HG03097 (cell line): Measurements from ENCODE around the gene PDE6B.

Source experiments
- ATAC-seq: cut with Tn5 transposase; IDR thresholded peaks from one replicate; pipeline ENCODE4 v1.9.1; 2021; ENCODE audit not compliant: unreplicated experiment, low FRiP score

The PDE6B gene

DNA sequence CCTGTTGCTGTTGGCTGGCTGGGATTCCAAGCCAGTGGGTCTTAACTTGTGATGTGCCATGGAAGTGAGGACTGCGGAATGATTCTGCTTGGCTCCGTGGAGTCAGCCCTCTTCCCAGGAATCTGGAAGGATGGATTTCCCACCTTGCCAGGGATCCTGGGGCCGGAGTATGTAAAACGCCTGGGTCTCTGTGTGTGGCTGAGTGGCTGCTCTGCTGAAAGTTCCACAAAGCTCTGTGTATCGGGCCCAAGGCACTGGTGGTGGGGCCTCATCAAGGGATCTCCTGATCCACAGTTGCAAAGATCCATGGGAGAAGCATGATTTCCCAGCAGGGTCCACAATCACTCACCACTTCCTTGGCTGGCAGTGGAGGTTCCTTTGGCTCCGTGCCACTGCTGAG is 25.2 kb upstream of the PDE6B start:
- no peak for ATAC-seq

DNA sequence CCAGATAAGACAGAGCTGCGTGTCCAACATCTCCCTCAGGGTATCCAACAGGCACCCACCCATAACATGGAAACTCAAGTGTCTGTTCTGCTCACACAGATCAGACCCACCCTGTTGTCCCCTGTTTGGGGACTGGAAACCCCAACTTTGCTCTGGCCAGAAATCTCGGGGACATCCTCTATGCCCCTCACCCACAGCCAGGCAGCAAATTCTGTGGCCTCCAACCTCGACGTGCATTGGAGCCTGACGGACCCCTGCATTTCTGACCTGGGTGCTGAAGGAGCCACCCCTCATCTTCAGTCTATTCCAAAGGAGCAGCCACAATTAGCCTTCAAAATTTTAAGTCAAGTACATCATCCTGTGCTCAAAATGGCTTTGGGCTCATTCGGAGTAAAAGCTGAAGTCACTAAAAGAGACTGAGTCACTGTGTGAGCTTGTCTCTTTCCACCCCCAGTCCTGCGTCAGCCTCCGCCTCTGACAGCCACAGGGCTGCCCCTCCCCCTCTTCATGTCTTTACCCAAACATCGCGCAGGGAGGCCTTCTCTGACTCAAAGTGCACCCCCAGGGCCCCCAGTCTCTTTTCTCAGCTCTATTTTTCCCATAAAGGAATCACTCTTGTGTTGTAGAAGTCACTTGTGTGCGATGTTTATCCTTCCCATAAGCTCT is 24.4 kb upstream of the PDE6B start:
- no peak for ATAC-seq

DNA sequence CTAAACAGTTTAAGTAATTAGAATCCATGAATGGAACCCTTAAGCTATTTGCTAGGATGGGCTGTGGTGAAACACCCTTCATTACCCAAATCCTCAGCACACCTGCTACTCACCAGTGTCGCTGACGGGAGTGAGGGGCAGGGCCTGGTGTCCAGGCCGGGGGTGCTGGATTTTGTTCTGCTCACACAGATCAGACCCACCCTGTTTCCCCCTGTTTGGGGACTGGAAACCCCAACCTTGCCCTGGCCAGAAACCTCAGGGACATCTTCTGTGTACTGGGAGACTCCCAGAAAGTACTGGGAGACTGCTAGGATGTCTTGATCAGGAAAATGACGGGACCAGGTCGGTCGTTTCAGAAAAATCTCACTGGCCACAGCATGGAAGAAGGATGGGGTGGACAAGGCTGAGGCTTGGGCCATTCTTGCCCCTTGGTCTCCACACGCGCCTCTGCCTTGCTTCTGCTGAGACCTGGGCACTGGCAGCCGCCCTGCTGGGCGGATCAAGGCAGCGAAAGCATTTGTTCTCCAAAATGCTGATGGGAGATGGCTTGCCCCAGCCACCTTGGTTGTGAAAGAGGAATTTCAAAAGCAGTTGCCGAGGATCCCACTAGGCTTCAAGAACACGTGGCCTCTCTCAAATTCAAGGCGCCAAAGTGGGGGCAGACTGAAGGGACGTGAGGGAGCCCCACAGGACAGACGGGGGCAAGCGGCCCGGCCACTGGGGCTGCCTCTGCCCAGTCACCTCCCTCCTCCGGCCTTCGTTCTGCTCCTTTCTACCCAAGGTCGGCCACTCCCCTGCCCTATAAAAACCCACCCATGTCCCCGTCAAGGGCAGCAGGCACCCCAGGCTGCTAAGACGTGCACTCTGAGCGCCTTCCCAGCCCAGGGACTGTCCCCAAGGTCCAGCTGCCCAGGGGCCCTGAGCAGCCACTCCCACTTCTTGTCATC is 23.5 kb upstream of the PDE6B start:
- no peak for ATAC-seq

DNA sequence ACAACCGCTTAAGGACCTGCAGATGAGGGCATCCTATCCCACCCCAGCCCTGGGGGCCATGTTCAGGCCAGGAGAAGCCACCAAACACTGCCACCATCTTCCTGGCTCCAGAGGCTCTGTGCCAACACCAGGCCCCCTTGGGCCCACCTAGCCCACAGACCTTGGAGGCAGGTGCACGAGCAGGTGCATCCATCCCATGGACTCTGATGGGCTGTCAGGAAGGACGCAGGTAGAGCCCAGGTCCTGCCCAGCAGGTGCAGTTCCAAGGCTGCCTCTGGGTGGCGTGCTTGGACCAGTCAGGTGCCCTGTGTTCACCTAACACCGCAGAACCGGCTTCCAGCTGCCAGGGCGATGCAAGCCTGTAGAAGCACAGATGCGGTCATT is 22.8 kb upstream of the PDE6B start:
- ATAC-seq: no peak

DNA sequence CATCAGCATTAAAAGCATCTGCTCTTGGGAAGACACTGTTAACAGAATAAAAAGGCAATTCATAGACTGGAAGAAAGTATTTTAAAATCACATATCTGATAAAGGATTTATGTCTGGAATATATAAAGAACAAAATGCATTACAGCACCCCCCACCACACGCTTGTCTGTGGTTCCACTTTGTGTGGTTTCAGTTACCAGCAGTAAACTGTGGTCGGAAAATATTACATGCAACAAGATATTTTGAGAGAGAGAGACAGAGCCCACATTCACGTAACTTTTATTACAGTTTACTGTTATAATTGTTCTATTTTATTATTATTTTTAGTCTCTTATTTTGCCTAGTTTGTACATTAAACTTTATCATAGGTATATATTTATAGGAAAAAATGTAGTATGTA is 21.2 kb upstream of the PDE6B start:
- ATAC-seq: no peak

- ATAC-seq: no peak
Measured at GRCh38 chr4:605702-606425, 19.5 kb upstream of the PDE6B start.

DNA sequence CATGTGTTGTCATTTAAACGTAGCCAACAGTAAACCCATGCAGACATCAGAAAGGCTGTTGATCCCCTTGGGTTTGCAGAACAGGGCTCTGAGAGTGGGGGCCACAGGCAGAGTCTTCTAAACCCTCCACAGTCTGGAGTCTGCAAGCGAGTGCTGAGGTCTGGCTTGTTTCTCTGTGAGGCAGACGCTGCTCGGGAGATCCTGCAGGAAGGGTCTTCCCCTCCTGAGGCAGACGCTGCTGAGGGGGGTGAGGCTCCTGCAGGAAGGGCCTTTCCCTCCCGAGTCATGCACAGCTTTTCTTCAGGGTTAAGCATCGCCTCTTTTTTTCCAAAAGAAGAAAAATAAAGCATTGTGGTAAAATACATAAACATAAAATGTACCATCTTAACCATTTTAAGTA is 17.1 kb upstream of the PDE6B start:
- no peak for ATAC-seq

DNA sequence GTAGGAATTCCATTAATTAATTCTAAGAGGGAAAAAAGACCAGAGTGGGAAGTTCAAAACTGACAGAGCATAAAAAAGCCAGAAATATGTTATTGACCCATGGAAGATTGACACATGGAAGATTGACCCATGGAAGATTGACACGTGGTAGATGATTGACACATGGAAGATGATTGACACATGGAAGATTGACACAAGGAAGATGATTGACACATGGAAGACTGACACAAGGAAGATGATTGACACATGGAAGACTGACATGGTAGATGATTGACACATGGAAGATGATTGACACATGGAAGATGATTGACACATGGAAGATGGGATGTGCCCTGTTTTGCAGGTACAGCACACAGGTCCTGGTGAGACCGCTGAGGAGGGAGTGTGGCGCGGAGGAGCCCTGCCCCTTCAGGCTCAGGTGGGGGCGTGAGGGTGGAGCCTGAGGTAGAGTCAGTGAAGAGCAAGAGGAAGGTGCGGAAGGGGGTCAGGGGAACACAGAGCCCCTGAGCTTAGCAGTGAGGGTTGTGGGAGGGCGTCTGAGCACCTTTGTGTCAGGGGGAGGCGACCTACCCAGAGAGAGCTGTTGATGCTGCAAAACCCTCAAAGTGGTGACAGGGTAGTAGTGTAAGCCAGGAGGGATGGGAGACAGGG is 15.8 kb upstream of the PDE6B start:
- ATAC-seq: no peak

DNA sequence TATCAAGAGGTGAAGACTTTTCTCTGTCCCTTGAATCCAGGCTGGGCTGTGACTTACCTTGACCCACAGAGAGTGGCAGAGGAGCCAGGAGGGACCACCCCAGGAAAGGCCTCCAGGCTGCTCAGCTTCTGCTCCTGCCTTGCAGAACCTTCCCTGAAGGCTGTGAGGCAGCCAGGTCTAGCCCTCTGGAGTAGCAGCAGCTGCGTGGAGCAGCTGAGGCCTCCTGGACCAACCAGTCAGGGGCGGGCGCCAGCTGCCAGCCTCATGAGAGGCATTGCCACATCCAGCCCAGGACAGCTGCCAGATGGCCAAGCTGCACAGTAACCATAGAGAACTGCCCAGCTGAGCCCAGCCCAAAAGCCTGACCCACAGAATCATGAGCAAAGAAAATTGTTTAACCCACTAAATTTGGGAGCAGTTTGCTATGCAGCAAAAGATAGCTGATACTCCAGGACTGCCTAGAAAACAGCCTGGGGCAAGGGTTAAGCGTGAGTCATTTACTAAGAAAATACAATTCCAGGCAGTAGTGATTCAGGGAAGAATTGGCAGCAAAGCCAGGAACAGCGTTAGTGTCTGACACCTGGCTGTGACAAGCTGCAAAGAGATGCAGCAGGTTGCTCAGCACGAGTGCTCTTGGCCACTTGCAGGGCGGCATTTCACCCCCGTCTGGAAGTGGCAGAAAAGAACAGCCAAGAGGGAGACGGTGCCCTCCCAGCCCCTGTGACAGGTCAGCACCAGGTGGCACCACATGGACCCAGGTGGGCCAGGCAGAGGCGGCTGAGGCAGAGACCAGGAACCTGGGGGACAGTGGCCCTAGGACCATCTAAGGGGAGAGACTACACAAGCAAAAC is 14.7 kb upstream of the PDE6B start:
- ATAC-seq: no peak

GRCh38 chr4:612052-612748 is 13.2 kb upstream of the PDE6B start:
- ATAC-seq: no peak

GRCh38 chr4:612749-613125 is 12.6 kb upstream of the PDE6B start:
- ATAC-seq: no peak

- ATAC-seq: no peak
Measured at GRCh38 chr4:613126-613525, 12.2 kb upstream of the PDE6B start.

DNA sequence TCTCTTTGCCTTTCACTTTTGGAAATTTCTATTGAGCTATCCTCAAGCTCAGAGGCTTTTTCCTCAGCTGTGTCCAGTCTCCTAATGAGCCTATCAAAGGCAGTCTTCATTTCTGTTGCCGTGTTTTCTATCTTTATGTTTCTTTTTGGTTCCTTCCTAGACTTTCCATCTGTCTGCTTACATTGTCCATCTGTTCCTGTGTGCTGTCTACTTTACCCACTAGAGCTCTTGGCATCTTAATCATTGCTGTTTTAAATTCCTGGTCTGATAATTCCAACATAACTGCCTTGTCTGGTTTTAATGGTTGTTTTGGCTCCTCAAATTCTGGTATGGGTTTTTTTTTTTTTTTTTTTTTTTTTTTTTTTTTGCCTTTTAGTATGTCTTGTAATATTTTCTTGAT is 9.3 kb upstream of the PDE6B start:
- ATAC-seq: no peak

DNA sequence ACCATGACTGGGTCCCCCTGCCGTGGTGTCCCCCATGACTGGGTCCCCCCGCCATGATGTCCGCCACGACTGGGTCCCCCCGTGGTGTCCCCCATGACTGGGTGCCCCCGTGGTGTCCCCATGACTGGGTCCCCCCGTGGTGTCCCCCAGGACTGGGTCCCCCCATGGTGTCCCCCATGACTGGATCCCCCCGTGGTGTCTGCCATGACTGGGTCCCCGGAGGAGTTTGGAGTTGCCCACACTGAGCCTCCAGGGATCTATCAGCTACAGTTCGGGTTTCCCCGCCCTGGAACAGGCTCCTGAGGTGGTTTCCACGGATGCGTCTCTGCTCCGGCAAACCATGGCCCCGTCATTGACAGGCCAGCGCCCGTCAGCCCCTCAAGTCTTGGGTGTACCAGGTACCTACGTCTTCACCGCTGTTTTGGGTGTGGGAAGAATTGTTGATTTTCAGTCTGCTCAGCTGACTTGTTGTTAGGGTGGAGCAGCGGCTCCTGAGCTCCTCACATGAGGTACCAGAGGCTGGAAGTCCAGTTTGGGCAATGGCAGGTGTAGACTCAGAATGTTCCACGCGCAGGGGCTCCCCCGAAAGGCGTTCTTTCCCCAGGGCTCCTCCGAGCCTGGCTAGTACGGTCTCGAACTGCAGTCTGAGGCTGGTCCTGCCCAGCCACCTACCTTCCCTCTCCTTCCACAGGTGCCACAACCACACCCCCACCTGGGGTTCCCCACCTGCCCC is 8.3 kb upstream of the PDE6B start:
- ATAC-seq: no peak

GRCh38 chr4:617644-618641 is 7.4 kb upstream of the PDE6B start:
- ATAC-seq: no peak

DNA sequence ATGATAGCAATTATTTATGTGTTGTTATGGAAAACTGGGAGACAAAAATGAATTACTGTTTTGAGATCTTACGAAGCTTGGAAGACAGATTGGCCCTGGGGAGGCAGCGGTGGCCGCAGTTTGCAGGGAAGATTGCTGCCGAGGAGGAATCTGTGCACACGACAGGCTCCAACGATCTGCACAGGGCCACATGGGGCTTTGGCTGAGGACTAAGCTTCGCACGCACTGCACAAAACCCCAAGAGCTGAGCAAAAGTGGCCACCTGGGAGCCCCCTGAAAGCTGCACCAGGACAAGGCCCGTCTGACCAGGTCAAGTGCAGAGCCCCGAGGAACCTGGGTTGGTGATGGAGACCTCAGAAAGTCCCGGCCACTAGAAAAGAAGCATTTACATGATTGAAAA is 5.2 kb upstream of the PDE6B start:
- no peak for ATAC-seq

DNA sequence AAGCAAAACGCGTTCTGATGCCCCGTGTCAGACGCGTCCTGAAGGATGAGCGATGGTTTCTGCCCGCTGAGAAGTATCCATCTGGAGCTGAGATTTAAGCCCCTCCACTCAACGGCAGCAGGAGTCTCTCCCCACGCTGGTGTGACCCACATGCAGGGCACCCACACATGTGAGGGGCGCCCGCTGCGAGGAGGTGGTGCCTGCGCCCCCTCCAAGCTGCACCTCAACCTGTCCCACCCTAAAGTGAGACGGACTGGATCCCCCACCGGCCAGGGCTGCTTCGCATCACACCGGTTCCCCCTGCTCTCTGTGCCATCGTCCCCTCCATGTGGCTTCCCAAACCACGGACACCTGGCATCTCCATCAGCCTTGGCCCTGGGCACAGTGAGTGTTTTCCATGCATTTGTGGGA is 4.5 kb upstream of the PDE6B start:
- ATAC-seq: no peak
